H1 (cell line): ENCODE results near the gene NHEJ1. TPM values are rescaled to one million over a fixed set of nuclear protein-coding genes. Genes with fewer than 3 reads are reported as not detected.
A peak's percentile ranks its signal among the peaks of the same experiment; 100 is the strongest.

ENCODE experiments used
- CTCF ChIA-PET: fragments of 300-600 bp; sonication (Branson Sonifier 250); formaldehyde crosslinking; loops from one replicate; lab custom pipeline; 2021; ENCODE audit not compliant: partially characterized antibody; lab: Charles Lee
- POLR2A ChIA-PET: fragments of 300-600 bp; sonication (Branson Sonifier 250); formaldehyde crosslinking; loops from one replicate; lab custom pipeline; 2021; ENCODE audit warnings: inconsistent platforms; ENCODE audit not compliant: partially characterized antibody; lab: Charles Lee
- DNase-seq, 2 experiments: peaks; one replicate each; pipeline versions ENCODE4 v3.0.0 to v3.0.0-alpha.2; 2010 to 2022; ENCODE audit warnings: low spot score in 2 of 2, low read depth in 1 of 2, mixed read lengths in 1 of 2
- FAIRE-seq: peaks from 2 replicates; lab custom pipeline; 2011; peaks lifted over from hg19 to GRCh38; lab: Jason Lieb, UNC
- H2AFZ ChIP-seq: 2 replicates; pipeline ENCODE4 v1.8.1; 2012; ENCODE audit warnings: low read length, inconsistent platforms
- H2AK5ac ChIP-seq: 2 replicates; pipeline ENCODE4 v1.6.1; 2013; ENCODE audit warnings: low read depth, low read length
- H2BK120ac ChIP-seq: replicated peaks from 2 replicates; pipeline ENCODE3; 2013; ENCODE audit warnings: low read depth, low read length, inconsistent platforms
- H2BK12ac ChIP-seq: 2 replicates; pipeline ENCODE4 v1.6.1; 2013; ENCODE audit warnings: low read depth, low read length
- H2BK15ac ChIP-seq: 2 replicates; pipeline ENCODE4 v1.6.1; 2013; ENCODE audit warnings: low read length
- H2BK20ac ChIP-seq: 2 replicates; pipeline ENCODE4 v1.6.1; 2013; ENCODE audit warnings: low read length
- H2BK5ac ChIP-seq: 2 replicates; pipeline ENCODE4 v1.6.1; 2013; ENCODE audit warnings: low read depth, low read length
- H3K14ac ChIP-seq: 2 replicates; pipeline ENCODE4 v1.6.1; 2013; ENCODE audit warnings: inconsistent platforms; ENCODE audit not compliant: insufficient read length
- H3K18ac ChIP-seq: 2 replicates; pipeline ENCODE4 v1.6.1; 2013; ENCODE audit warnings: low read length; ENCODE audit errors: extremely low read depth
- H3K23ac ChIP-seq: 2 replicates; pipeline ENCODE4 v1.6.1; 2013; ENCODE audit warnings: inconsistent platforms; ENCODE audit not compliant: insufficient read length
- H3K23me2 ChIP-seq: 2 replicates; pipeline ENCODE4 v1.6.1; 2013; ENCODE audit warnings: low read depth, low read length
- H3K27ac ChIP-seq: 2 replicates; pipeline ENCODE4 v1.6.1; 2011; ENCODE audit warnings: low read depth, low read length, inconsistent platforms
- H3K27me3 ChIP-seq, 4 experiments: replicated peaks in 1 of 4; 1 replicate in 1 of 4; 2 replicates in 3 of 4; pipeline versions ENCODE4 v1.6.1 to v1.8.1; 2011 to 2013; ENCODE audit warnings: low read length in 3 of 4, mild to moderate bottlenecking in 3 of 4, inconsistent platforms in 2 of 4, mixed read lengths in 2 of 4, moderate library complexity in 1 of 4; ENCODE audit not compliant: control insufficient read depth in 3 of 4, insufficient read depth in 3 of 4; ENCODE audit errors: extremely low read depth in 1 of 4
- H3K36me3 ChIP-seq, 4 experiments: 2 replicates each; pipeline versions ENCODE4 v1.6.1 to v1.8.1; 2011 to 2013; ENCODE audit warnings: mild to moderate bottlenecking in 4 of 4, low read length in 3 of 4, moderate library complexity in 2 of 4, control low read depth in 1 of 4, inconsistent platforms in 1 of 4; ENCODE audit not compliant: insufficient read depth in 4 of 4, control insufficient read depth in 2 of 4
- H3K4ac ChIP-seq: replicated peaks from 2 replicates; pipeline ENCODE3; 2013; ENCODE audit warnings: low read length, low read depth, mixed read lengths, inconsistent platforms; ENCODE audit not compliant: insufficient read length
- H3K4me1 ChIP-seq, 4 experiments: replicated peaks in 1 of 4; 1 replicate in 1 of 4; 2 replicates in 3 of 4; pipeline versions ENCODE4 v1.6.1 to v1.8.1; 2011 to 2013; ENCODE audit warnings: low read length in 3 of 4, inconsistent platforms in 2 of 4, mixed read lengths in 1 of 4; ENCODE audit not compliant: insufficient read depth in 4 of 4, control insufficient read depth in 3 of 4
- H3K4me2 ChIP-seq, 2 experiments: 2 replicates each; pipeline versions ENCODE4 v1.6.1 to v1.8.1; 2011 to 2013; ENCODE audit warnings: low read depth in 2 of 2, low read length in 2 of 2, control low read depth in 1 of 2, inconsistent platforms in 1 of 2, mild to moderate bottlenecking in 1 of 2; ENCODE audit not compliant: insufficient read depth in 1 of 2
- H3K4me3 ChIP-seq, 4 experiments: fragments of 200-600, 300-600 bp in 1 of 4; sonication (generic), shearing (Covaris generic), sonication (Bioruptor Twin) in 1 of 4; 2 replicates each; pipeline versions ENCODE4 v1.5.1 to v1.8.1; 2011 to 2016; ENCODE audit warnings: low read length in 4 of 4, low read depth in 3 of 4, control low read depth in 2 of 4, inconsistent platforms in 2 of 4, mild to moderate bottlenecking in 2 of 4, mixed read lengths in 1 of 4, moderate library complexity in 1 of 4; ENCODE audit not compliant: insufficient read depth in 2 of 4; ENCODE audit errors: extremely low read depth in 1 of 4
- H3K56ac ChIP-seq: replicated peaks from 2 replicates; pipeline ENCODE3; 2013; ENCODE audit warnings: low read depth, mild to moderate bottlenecking, mixed read lengths, low read length, inconsistent platforms; ENCODE audit not compliant: insufficient read length
- H3K79me1 ChIP-seq: 2 replicates; pipeline ENCODE4 v1.6.1; 2013; ENCODE audit warnings: low read depth, low read length, control low read depth
- H3K79me2 ChIP-seq, 2 experiments: 2 replicates each; pipeline versions ENCODE4 v1.6.1 to v1.8.1; 2012 to 2013; ENCODE audit warnings: low read length in 2 of 2, mild to moderate bottlenecking in 2 of 2, inconsistent platforms in 1 of 2; ENCODE audit not compliant: insufficient read depth in 2 of 2, control insufficient read depth in 1 of 2
- H3K9ac ChIP-seq, 4 experiments: replicated peaks in 1 of 4; 1 replicate in 1 of 4; 2 replicates in 3 of 4; pipeline versions ENCODE4 v1.6.1 to v1.8.1; 2011 to 2013; ENCODE audit warnings: low read depth in 3 of 4, low read length in 3 of 4, control low read depth in 2 of 4, mild to moderate bottlenecking in 2 of 4, moderate library complexity in 2 of 4, inconsistent platforms in 1 of 4; ENCODE audit errors: extremely low read depth in 1 of 4
- H3K9me3 ChIP-seq, 2 experiments: 2 replicates each; pipeline versions ENCODE4 v1.6.1 to v1.8.1; 2012 to 2013; ENCODE audit warnings: mild to moderate bottlenecking in 2 of 2, moderate library complexity in 2 of 2, control low read depth in 1 of 2, inconsistent platforms in 1 of 2, low read depth in 1 of 2, low read length in 1 of 2, mixed read lengths in 1 of 2; ENCODE audit not compliant: insufficient read depth in 2 of 2
- H4K20me1 ChIP-seq, 2 experiments: replicated peaks in 1 of 2; 2 replicates each; pipeline versions ENCODE3 to v1.8.1; 2011 to 2013; ENCODE audit warnings: inconsistent platforms in 2 of 2, low read length in 2 of 2, mild to moderate bottlenecking in 1 of 2; ENCODE audit not compliant: insufficient read depth in 2 of 2, control insufficient read depth in 1 of 2
- H4K5ac ChIP-seq: 2 replicates; pipeline ENCODE4 v1.6.1; 2013; ENCODE audit warnings: low read length, low read depth, mixed read lengths, inconsistent platforms; ENCODE audit not compliant: insufficient read length
- H4K8ac ChIP-seq: 2 replicates; pipeline ENCODE4 v1.8.0; 2013; ENCODE audit warnings: mild to moderate bottlenecking, moderate library complexity, low read length, inconsistent platforms; ENCODE audit not compliant: insufficient read depth; ENCODE audit errors: extremely low read depth
- H4K91ac ChIP-seq: replicated peaks from 2 replicates; pipeline ENCODE3; 2013; ENCODE audit warnings: low read length, mixed read lengths, inconsistent platforms; ENCODE audit not compliant: insufficient read length
- GABPA ChIP-seq: IDR thresholded peaks from 2 replicates; pipeline ENCODE4 v1.6.1; 2011; ENCODE audit warnings: mild to moderate bottlenecking, low read length, moderate library complexity, borderline replicate concordance; ENCODE audit not compliant: insufficient read depth
- HDAC2 ChIP-seq, 2 experiments: fragments of 300-600 bp in 1 of 2; sonication (generic) in 1 of 2; IDR thresholded peaks; 2 replicates each; pipeline ENCODE4 v1.6.1; 2011 to 2012; ENCODE audit warnings: low read depth in 2 of 2, low read length in 2 of 2, mild to moderate bottlenecking in 2 of 2, moderate library complexity in 2 of 2, borderline replicate concordance in 1 of 2, inconsistent platforms in 1 of 2
- HDAC6 ChIP-seq: IDR thresholded peaks from one replicate; pipeline ENCODE4 v1.7.1; 2012; ENCODE audit warnings: low read depth, mild to moderate bottlenecking, inconsistent platforms, low read length, moderate library complexity
- KDM4A ChIP-seq: IDR thresholded peaks from one replicate; pipeline ENCODE4 v1.7.1; 2012; ENCODE audit warnings: low read depth, mild to moderate bottlenecking, moderate library complexity, low read length, inconsistent platforms; ENCODE audit not compliant: severe bottlenecking
- MAFK ChIP-seq: IDR thresholded peaks from 2 replicates; pipeline ENCODE4 v1.6.1; 2012; ENCODE audit warnings: low read depth, mild to moderate bottlenecking, improper control_type of control experiment, low read length
- RBBP5 ChIP-seq: IDR thresholded peaks from 2 replicates; pipeline ENCODE4 v1.7.1; 2012; ENCODE audit warnings: low read depth, mild to moderate bottlenecking, inconsistent platforms, low read length, moderate library complexity, borderline replicate concordance
- SIN3A ChIP-seq, 2 experiments: IDR thresholded peaks in 1 of 2; conservative IDR thresholded peaks in 1 of 2; 2 replicates each; pipeline ENCODE4 v1.6.1; 2011 to 2012; ENCODE audit warnings: low read length in 2 of 2, improper control_type of control experiment in 1 of 2, low read depth in 1 of 2, mild to moderate bottlenecking in 1 of 2
- SIX5 ChIP-seq: IDR thresholded peaks from 2 replicates; pipeline ENCODE4 v1.6.1; 2011; ENCODE audit warnings: mild to moderate bottlenecking, low read depth, low read length
- SP1 ChIP-seq: IDR thresholded peaks from 2 replicates; pipeline ENCODE4 v1.6.1; 2011; ENCODE audit warnings: low read depth, low read length
- YY1 ChIP-seq: IDR thresholded peaks from 2 replicates; pipeline ENCODE4 v1.6.1; 2011; ENCODE audit warnings: low read depth, mild to moderate bottlenecking, low read length
- WGBS, 2 experiments: shearing (Covaris generic) in 1 of 2; methylation state at CpG; one replicate each; pipeline versions ENCODE4 v1.1.6 to v1.1.7; 2013 to 2015; ENCODE audit warnings: low lambda C conversion rate in 2 of 2, mixed read lengths in 2 of 2, inconsistent platforms in 1 of 2, low coverage in 1 of 2, missing lambda C conversion rate in 1 of 2; ENCODE audit not compliant: insufficient replicate concordance in 2 of 2, insufficient coverage in 1 of 2, insufficient read length in 1 of 2; ENCODE audit errors: extremely low coverage in 1 of 2, missing lambda C conversion rate in 1 of 2; 5-methylcytosine and 5-hydroxymethylcytosine counted together
- polyA plus RNA-seq, 7 experiments: library from polyadenylated mRNA; depleted of rRNA in 3 of 7; stranded (reverse) in 5 of 7; unstranded in 2 of 7; fragments of >200 nt in 5 of 7; fragments of 200-250 nt in 2 of 7; gene quantifications; 1 replicate in 5 of 7; 2 replicates in 1 of 7; 4 replicates in 1 of 7; pipeline versions ENCODE4 v1.2.1 to v1.2.3, GENCODE V29; 2011 to 2013; ENCODE audit warnings: missing spikeins in 2 of 7, mixed read lengths in 2 of 7
- total RNA-seq: library from RNA; stranded (reverse); fragmentation: NEBNext Ultra II Directional; extraction: Animal tissue kit (Norgen Biotek cat#: 25700); gene quantifications from 2 replicates; pipeline ENCODE4 v1.2.1, GENCODE V29; 2021

NHEJ1 gene
- total and polyA plus RNA-seq, 2 of the 8 experiments (the other 6 are each of a cell fraction or from before 2014, with no cell fraction given), result 22.7 to 24.1 TPM

- POLR2A ChIA-PET, result interaction anchor here (0.7 to 1.8 kb wide), 3 partner anchors 10 to 165 kb away, joined by 3 to 4 read pairs (median 4); no protein-coding TSS in a partner anchor
- Histone ChIP-seq H3K14ac (no peak within 1 kb of the TSS), H4K5ac (no peak within 1 kb of the TSS), H4K8ac (no peak within 1 kb of the TSS), H3K23ac (no peak within 1 kb of the TSS), H2BK120ac (no peak within 1 kb of the TSS), H4K91ac (no peak within 1 kb of the TSS), H3K9me3 (no peaks in the 10 kb centered on the region), H3K4me1 (peaks cover 0 to 3% (median 0%) of the 10 kb centered on the region in 4 experiments; a peak in 1 of 7 replicates), H3K79me1 (no peaks in the 10 kb centered on the region), H2BK5ac (no peak within 1 kb of the TSS), H3K27me3 (peaks cover 0 to 5% (median 0%) of the 10 kb centered on the region in 4 experiments; a peak in 1 of 7 replicates), H3K23me2 (no peaks in the 10 kb centered on the region; the same call in 1 of the 2 replicates), H3K56ac (no peak within 1 kb of the TSS), H2AK5ac (no peak within 1 kb of the TSS), H3K9ac (no peak within 1 kb of the TSS), H3K4me2 (peak within 1 kb of the TSS; percentile 51 to 95), H2AFZ (peak within 1 kb of the TSS; percentile 94), H3K27ac (no peak within 1 kb of the TSS), H3K4me3 (peak within 1 kb of the TSS; percentile 52 to 65 (median 60)), H3K79me2 (no peaks in the 10 kb centered on the region), H3K36me3 (no peaks in the 10 kb centered on the region), H3K18ac (no peak within 1 kb of the TSS), H2BK20ac (no peak within 1 kb of the TSS), H3K4ac (no peak within 1 kb of the TSS), H2BK12ac (no peak within 1 kb of the TSS), H4K20me1 (peaks cover 0 to 2% of the 10 kb centered on the region in 2 experiments)
- CTCF ChIA-PET, result interaction anchor here (0.8 to 62.8 kb wide), 11 partner anchors 4 to 118 kb away, joined by 3 to 1777 read pairs (median 7); partner anchors contain the start of genes CFAP65 and IHH
- FAIRE-seq, result peak; percentile 36
- TF ChIP-seq SIN3A (conservative IDR thresholded peaks at IDR 0.05 in 1 of 2, IDR thresholded peaks at IDR 0.05 in 1 of 2; ENCODE audit: low read depth in 1 of 2, low read length in 2 of 2) (peak; percentile 100), KDM4A (peak; percentile 59), GABPA (no peak), YY1 (peak; percentile 92), MAFK (no peak), SP1 (0 out of 2 replicates have a peak, but pooled peaks have one; percentile 42), RBBP5 (no peak), SIX5 (0 out of 2 replicates have a peak, but pooled peaks have one; percentile 17), HDAC6 (no peak), HDAC2 (IDR thresholded peaks at IDR 0.05; ENCODE audit: borderline replicate concordance in 1 of 2, low read depth in 2 of 2, low read length in 2 of 2) (peak in 1 of 2 experiments; percentile 87; a peak in 1 of 4 replicates)
- TF ChIP-seq, all 59 proteins: peak for 6
- peak in 1 of 2 experiments; percentile 86 for DNase-seq
- 3% methylated on average over 21 of the region's 21 CpGs; no CpG with 5 or more reads in 1 of the 2 experiments for WGBS, 2 experiments
- no peak within 1 kb of the TSS for H2BK15ac ChIP-seq
Observed at GRCh38 chr2:219041252-219041651, 119.4 kb downstream of the NHEJ1 start, which contains the start of gene CFAP65. Gene CFAP65 (minus strand): TSS chr2:219041516. CDS start chr2:219039048, 2,468 bp downstream.
